Measurements from ENCODE around the gene UTP20. TPM values are rescaled to one million over a fixed set of nuclear protein-coding genes. Genes with fewer than 3 reads are reported as not detected.

UTP20 gene
- polyA plus RNA-seq, 1 experiment, result 5.2 TPM

DNA sequence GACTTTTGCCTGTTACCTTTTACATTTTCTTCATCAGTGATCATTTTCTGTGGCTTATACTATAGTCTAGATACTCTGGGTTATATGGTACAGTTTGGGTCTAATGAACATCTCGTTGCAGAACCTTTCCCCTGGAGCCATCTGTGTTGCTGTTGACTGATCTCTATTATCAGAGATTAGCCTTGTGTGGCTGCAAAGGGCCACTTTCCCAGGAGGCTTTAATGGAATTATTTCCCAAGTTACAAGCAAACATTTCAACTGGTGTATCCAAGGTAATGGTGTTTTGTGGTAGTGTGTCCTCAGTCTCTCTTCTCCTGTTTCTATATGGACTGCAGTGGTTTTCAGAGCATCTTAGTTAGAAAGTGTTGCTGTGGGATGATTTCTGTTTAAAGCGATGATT lies 25.9 kb downstream of the UTP20 start:
- H3K36me3 ChIP-seq (ENCODE audit: control insufficient read depth, insufficient read depth, low read length), result peaks cover 6% of the 10 kb centered on the region
- no peak for DNase-seq (ENCODE audit: low read depth)
- no peaks in the 10 kb centered on the region for H3K27me3 ChIP-seq (ENCODE audit: control insufficient read depth, insufficient read depth, low read length)
- ChIA-PET POLR2A (no interaction called here), CTCF (interaction anchor here (1.3 kb wide), 1 partner anchor 18 kb away, joined by 3 read pairs; no protein-coding TSS in a partner anchor)
- no peak for TF ChIP-seq CTCF (IDR thresholded peaks at IDR 0.05; ENCODE audit: insufficient read depth, low read depth, low read length)
- H3K4me3 ChIP-seq (ENCODE audit: low read depth, low read length), result no peak overlapping the region

DNA sequence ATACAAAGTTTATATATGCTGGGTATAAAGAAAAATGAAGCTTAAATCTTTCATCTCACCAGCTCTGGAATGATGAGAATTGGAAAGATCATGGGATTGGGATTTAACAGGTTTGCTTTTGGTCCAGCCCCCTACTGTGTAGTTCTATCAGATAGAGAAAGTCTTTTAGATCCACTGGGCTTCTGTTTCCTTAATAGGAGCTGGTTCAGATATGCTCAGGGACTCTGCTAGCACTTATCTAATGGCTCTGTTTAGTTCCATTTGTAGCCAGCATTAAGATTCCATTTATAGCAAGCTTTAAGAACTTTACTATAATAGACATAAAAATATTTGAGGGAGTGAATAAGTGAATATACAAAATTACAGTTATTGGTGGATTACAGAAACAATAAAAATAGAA lies 42.6 kb downstream of the UTP20 start:
- Histone ChIP-seq H3K4me3 (ENCODE audit: low read depth, low read length) (no peak overlapping the region), H3K27me3 (ENCODE audit: control insufficient read depth, insufficient read depth, low read length) (no peaks in the 10 kb centered on the region), H3K36me3 (ENCODE audit: control insufficient read depth, insufficient read depth, low read length) (peaks cover under 1% of the 10 kb centered on the region)
- ChIA-PET CTCF (interaction anchor here (1.0 kb wide), 1 partner anchor 495 kb away, joined by 3 read pairs; no protein-coding TSS in a partner anchor), POLR2A (no interaction called here)
- no peak for TF ChIP-seq CTCF (IDR thresholded peaks at IDR 0.05; ENCODE audit: insufficient read depth, low read depth, low read length)
- no peak for DNase-seq (ENCODE audit: low read depth)

DNA sequence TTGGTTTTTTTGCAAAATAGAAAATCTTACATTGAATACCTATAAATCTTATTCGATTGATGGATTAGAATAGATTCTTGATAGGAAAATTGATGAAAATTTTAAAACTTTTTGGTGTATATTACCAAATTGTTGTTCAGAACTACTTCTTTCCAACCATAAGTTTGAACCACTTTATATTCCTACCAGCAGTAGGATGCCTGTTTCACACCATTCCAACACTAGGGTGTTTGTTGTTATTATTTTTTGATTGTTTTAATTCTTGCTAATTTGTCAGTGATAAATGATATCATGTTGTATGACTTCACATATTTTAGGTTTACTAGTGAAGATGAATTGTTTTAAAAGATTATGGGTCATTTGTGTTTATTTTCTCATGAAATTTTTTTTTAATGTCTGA lies 43.4 kb downstream of the UTP20 start:
- no peak for DNase-seq (ENCODE audit: low read depth)
- no peak for TF ChIP-seq CTCF (IDR thresholded peaks at IDR 0.05; ENCODE audit: insufficient read depth, low read depth, low read length)
- POLR2A ChIA-PET, result no interaction called here
- Histone ChIP-seq H3K36me3 (ENCODE audit: control insufficient read depth, insufficient read depth, low read length) (no peaks in the 10 kb centered on the region; the same call in 1 of the 2 replicates), H3K4me3 (ENCODE audit: low read depth, low read length) (no peak overlapping the region), H3K27me3 (ENCODE audit: control insufficient read depth, insufficient read depth, low read length) (no peaks in the 10 kb centered on the region)
- CTCF ChIA-PET, result interaction anchor here (0.7 to 2.2 kb wide), 9 partner anchors 18 to 498 kb away, joined by 3 to 9 read pairs (median 3); no protein-coding TSS in a partner anchor

DNA sequence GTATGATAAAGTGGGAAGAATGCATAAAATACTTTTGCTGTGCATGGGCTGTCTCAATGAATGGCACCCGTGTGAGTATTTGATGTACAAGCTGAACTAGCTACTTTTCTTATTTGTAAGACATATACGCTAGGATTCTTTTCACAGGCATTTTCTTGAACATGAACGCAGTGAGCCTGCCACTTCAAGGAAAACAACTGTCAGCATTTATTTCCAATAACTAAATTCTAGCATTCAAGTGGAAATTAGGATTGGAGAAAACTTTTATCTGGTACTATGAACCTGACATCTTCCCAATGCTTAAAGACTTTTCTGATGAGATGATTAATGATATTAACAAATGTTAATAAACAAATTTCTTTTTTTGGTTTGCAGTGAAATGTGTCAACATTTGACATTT lies 45.7 kb downstream of the UTP20 start:
- ChIA-PET CTCF (interaction anchor here (0.9 to 2.2 kb wide), 2 partner anchors 399 to 498 kb away, joined by 3 to 9 read pairs; no protein-coding TSS in a partner anchor), POLR2A (no interaction called here)
- H3K27me3 ChIP-seq (ENCODE audit: control insufficient read depth, insufficient read depth, low read length), result no peaks in the 10 kb centered on the region
- H3K36me3 ChIP-seq (ENCODE audit: control insufficient read depth, insufficient read depth, low read length), result no peaks in the 10 kb centered on the region; the same call in 1 of the 2 replicates
- no peak overlapping the region for H3K4me3 ChIP-seq (ENCODE audit: low read depth, low read length)
- DNase-seq (ENCODE audit: low read depth), result no peak
- no peak for TF ChIP-seq CTCF (IDR thresholded peaks at IDR 0.05; ENCODE audit: insufficient read depth, low read depth, low read length)

DNA sequence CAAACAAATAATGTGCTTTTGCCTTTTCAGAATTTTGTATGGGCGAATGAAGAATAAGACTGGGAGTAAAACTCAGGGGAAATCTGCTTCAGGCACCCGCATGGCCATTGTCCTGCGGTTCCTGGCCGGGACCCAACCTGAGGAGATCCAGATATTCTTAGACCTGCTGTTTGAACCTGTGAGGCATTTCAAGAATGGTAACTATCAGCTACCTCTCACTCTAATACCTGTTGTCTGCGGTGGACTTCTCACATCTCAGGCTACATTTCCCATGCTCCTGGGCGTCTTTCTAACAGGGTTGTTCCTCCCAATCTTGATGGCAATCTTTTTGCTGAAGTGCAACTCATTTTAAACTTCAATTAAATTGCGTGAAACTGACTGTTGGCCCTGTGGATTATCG lies 47.1 kb downstream of the UTP20 start:
- TF ChIP-seq CTCF (IDR thresholded peaks at IDR 0.05; ENCODE audit: insufficient read depth, low read depth, low read length), result no peak
- Histone ChIP-seq H3K36me3 (ENCODE audit: control insufficient read depth, insufficient read depth, low read length) (no peaks in the 10 kb centered on the region; the same call in 1 of the 2 replicates), H3K4me3 (ENCODE audit: low read depth, low read length) (no peak overlapping the region), H3K27me3 (ENCODE audit: control insufficient read depth, insufficient read depth, low read length) (no peaks in the 10 kb centered on the region)
- POLR2A ChIA-PET, result no interaction called here
- CTCF ChIA-PET, result interaction anchor here (1.1 to 1.4 kb wide), 2 partner anchors 21 to 154 kb away, joined by 3 read pairs; no protein-coding TSS in a partner anchor
- no peak for DNase-seq (ENCODE audit: low read depth)

Data from BJ (cell line).